NCI-H146 (cell line): ENCODE results near the gene ASXL1.
"Not testable (repeated sequence)": the region's sequence is repeated elsewhere in the genome, so short reads cannot be mapped to it uniquely, and the experiment has no call there.

ENCODE experiments used
- DNase-seq: peaks from one replicate; lab custom pipeline; 2025; lab: John Stamatoyannopoulos, UW

Gene ASXL1

DNA sequence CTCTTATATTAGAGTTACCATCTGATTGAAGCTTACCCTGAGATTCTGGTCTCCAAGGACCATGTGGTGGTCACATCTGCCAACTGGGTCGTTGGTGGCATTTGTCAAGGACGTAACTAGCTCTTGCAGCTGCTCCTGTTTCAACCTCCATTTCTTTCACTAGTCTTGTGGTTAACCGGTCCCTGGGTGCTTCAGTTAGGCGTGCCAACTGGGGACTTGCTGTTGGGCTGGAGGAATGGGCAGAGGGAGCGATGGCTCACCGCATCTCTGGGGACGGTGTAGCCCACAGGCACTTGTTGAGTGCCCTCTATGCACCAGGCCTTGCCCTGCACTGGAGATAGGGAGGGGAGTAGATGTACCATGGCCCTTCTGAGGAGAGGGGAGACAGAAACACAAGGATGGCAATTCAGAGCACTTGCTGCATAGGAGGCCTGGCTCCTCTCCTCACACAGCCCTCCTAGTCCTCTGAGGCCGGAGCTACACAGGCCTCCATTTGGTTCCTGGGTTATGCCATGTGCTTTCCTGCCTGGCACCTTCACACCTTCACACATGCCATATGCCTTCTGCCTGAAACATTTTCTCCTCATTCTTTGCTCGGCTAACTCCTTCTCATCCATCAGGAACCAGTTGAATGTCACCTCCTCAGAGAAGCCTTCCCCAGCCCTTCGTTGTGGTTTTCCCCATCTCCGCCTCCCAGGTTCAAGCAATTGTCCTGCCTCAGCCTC lies 20.0 kb upstream of the ASXL1 start:
- no peak for DNase-seq

GRCh38 chr20:32338665-32339064 lies 19.5 kb upstream of the ASXL1 start:
- DNase-seq = no peak

GRCh38 chr20:32339116-32339515 lies 19.0 kb upstream of the ASXL1 start:
- DNase-seq = no peak

- DNase-seq = not testable (repeated sequence)
Observed at GRCh38 chr20:32341053-32341452, 17.1 kb upstream of the ASXL1 start.

- peak; percentile 17 for DNase-seq
Observed at GRCh38 chr20:32343439-32343838, 14.7 kb upstream of the ASXL1 start.

DNA sequence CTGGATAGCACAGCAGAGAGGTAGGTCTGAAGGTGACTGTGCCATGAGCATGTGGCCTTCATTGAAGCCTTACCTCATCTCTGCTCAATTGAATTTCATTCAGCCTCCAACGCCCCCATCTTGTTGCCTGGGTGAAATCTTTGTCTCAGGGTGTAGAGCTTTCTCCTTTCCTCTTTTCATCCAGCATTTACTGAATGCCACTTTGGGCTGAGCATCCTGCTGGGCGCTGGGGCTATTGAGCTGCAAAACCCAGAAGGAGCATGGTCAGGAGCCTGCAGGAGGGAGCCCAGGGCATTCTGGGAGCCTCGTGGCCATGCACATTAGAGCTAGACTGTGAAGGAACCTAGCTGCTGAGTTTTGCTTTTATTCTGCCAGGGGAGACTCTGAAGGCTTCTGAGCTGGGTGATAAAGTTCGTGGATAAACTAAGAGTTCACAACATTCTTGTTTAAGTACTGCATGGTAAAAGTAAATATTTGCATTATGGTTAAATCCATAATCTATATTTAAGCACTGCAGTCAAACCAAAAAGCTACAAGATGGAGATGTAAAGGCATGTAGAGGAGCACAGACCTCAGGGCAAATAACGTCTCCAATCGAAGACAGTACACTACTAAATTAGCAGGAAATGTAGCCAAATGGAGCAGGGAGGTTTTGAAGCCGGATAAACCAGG lies 13.2 kb upstream of the ASXL1 start:
- DNase-seq = peak; percentile 74

- DNase-seq = no peak
Observed at GRCh38 chr20:32348207-32348606, 9.9 kb upstream of the ASXL1 start.

DNA sequence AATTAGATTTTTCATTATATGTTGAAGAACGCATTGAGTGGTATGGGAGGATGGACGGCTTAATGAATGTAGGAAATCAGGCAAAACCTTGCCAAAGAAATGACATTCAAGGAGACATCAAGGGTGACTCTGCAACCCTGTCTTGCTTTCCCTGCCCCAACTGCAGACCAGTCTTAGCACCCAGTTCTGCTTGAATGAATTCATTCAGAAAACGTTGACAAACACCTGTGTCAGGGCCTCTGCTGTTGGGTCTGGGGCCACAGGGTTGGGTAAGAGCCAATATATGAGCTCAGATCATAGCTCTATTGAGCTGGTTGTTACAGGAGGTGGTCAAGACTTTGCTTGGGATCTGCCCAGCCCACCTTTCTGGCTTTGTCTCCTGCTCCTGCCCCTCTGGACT lies 7.7 kb upstream of the ASXL1 start:
- no peak for DNase-seq

- no peak for DNase-seq
Observed at GRCh38 chr20:32352121-32352720, 5.9 kb upstream of the ASXL1 start.

- DNase-seq = no peak
Observed at GRCh38 chr20:32353848-32354496, 4.2 kb upstream of the ASXL1 start.

- DNase-seq = no peak
Observed at GRCh38 chr20:32354592-32355416, 3.3 kb upstream of the ASXL1 start.

- DNase-seq = no peak
Observed at GRCh38 chr20:32355417-32355841, 2.7 kb upstream of the ASXL1 start.

DNA sequence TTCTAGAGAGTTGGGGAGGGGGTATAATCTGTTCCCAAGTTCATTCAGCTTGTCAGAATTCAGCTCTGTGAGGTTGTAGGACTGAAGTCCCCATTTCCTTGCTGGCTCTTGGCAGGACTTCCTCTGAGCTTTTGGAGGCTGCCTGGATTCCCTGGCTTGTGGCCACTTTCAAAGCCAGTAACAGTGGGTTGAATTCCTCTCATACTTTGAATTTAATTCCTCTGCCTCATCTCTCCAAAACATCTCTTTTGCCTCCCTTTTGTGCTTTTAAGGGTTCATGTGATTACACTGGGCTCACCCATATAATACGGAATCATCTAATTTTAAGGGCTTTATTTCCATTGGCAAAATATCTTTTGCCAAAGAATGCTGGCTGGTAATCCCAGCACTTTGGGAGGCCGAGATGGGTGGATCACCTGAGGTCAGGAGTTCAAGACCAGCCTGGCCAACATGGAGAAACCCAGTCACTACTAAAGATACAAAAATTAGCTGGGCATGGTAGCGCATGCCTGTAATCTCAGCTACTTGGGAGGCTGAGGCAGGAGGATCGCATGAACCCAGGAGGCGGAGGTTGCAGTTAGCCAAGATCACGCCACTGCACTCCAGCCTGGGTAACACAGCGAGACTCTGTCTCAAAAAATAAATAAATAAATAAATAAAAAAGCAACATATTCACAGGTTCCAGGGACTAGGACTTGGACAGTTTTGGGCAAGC lies 2.1 kb upstream of the ASXL1 start:
- DNase-seq = not testable (repeated sequence)

GRCh38 chr20:32356622-32357374 lies 1.3 kb upstream of the ASXL1 start:
- DNase-seq = peak; percentile 28

- peak; percentile 82 for DNase-seq
Observed at GRCh38 chr20:32357375-32357868, 709 bp upstream of the ASXL1 start.

- DNase-seq = no peak
Observed at GRCh38 chr20:32358632-32358882, 426 bp downstream of the ASXL1 start.

DNA sequence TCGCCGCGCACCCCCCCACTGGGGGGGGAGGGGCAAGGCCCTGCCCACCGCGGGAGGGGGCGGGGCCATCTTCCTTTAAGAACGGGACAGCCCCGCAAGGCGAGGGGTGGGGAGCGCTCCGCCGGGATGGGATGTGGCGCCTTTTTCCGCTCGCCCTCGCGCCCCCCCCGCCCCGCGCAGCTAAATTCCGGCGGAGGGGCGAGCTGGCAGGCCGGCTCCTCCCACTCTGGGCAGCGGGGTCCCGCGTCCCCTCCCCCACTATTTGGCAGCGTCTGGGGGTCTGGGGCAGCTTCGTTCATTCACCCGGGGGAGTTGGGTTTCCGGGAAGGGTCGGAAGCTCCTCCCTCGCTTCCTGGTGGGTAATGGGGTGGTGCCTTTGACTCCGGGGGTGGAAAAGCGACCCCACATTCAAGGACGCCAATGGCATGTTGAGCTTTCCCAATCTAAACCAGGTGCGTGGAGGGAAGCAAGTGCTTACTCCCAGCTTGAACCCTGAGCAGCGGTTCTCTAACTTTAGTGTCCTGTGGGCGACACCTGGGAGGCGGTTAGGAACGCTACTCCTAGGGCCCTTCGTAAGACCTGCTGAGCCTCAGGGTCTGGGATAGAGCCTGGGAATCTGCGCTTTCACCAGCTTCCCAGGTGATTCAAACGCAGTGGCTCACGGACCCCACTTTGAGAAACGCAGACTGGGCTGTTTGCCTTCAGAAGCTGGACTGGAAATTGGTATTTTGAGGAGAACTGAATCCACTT lies 927 bp downstream of the ASXL1 start:
- peak; percentile 77 for DNase-seq

- DNase-seq = no peak
Observed at GRCh38 chr20:32359633-32360332, 1.7 kb downstream of the ASXL1 start.

DNA sequence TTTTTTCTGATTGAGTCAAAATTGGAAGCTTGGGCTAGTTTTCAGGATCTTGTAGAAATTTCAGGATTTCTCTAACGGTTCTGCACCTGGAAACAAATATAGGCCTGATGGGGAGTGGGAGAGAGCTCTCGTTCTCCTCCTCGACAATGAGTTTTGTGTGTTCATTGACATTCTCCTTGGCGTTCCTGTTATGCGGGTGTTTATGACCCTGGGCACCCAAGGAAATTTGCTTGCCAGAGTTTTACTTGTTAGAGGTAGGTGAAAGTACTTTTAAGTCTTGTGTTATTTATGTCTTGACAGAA lies 2.2 kb downstream of the ASXL1 start:
- DNase-seq = no peak
